Measurements from ENCODE around the gene HIF1A.
"Not testable (repeated sequence)": the region's sequence is repeated elsewhere in the genome, so short reads cannot be mapped to it uniquely, and the experiment has no call there.

HIF1A gene

GRCh38 chr14:61707774-61708173 is 12.5 kb downstream of the HIF1A start:
- H2AK5ac ChIP-seq (ENCODE audit: low read length); H3K79me2 ChIP-seq (ENCODE audit: control insufficient read depth, insufficient read depth, low read length, poor library complexity); H4K8ac ChIP-seq (ENCODE audit: low read depth, low read length); H2AFZ ChIP-seq (ENCODE audit: insufficient read depth, low read length, poor library complexity); H3K18ac ChIP-seq (ENCODE audit: low read length); H4K91ac ChIP-seq (ENCODE audit: low read depth, low read length); H3K27me3 ChIP-seq (ENCODE audit: insufficient read depth, low read length); H3K4me3 ChIP-seq (ENCODE audit: low read depth, low read length); H3K36me3 ChIP-seq (ENCODE audit: control insufficient read depth in 1 of 2, insufficient read depth in 2 of 2, low read length in 2 of 2); H3K14ac ChIP-seq (ENCODE audit: low read length); H2BK5ac ChIP-seq (ENCODE audit: low read depth, low read length, poor library complexity); H3K9ac ChIP-seq (ENCODE audit: low read length); H2BK120ac ChIP-seq (ENCODE audit: insufficient read depth, low read length, poor library complexity); H3K27ac ChIP-seq (ENCODE audit: low read depth, low read length); H3K79me1 ChIP-seq (ENCODE audit: low read length); H3K9me3 ChIP-seq (ENCODE audit: insufficient read depth, low read depth, low read length); H2BK12ac ChIP-seq (ENCODE audit: low read length); H3K4ac ChIP-seq (ENCODE audit: low read depth, low read length); DNase-seq; H4K12ac ChIP-seq (ENCODE audit: low read depth, low read length); H3K4me2 ChIP-seq (ENCODE audit: low read length); H3K4me1 ChIP-seq (ENCODE audit: control insufficient read depth in 1 of 2, insufficient read depth in 2 of 2, low read length in 2 of 2); H3K23ac ChIP-seq (ENCODE audit: low read length): not testable (repeated sequence)
- WGBS (ENCODE audit: extremely low coverage, insufficient coverage, insufficient read length) = no CpG with 5 or more reads among the region's 4 CpGs

GRCh38 chr14:61708693-61709092 is 13.4 kb downstream of the HIF1A start:
- not testable (repeated sequence) for H3K36me3 ChIP-seq (ENCODE audit: control insufficient read depth in 1 of 2, insufficient read depth in 2 of 2, low read length in 2 of 2); H3K18ac ChIP-seq (ENCODE audit: low read length); H3K23ac ChIP-seq (ENCODE audit: low read length); H3K4me1 ChIP-seq (ENCODE audit: control insufficient read depth in 1 of 2, insufficient read depth in 2 of 2, low read length in 2 of 2); H3K9me3 ChIP-seq (ENCODE audit: insufficient read depth, low read depth, low read length); H3K9ac ChIP-seq (ENCODE audit: low read length); H4K12ac ChIP-seq (ENCODE audit: low read depth, low read length); H4K8ac ChIP-seq (ENCODE audit: low read depth, low read length); H3K27ac ChIP-seq (ENCODE audit: low read depth, low read length); DNase-seq; H3K27me3 ChIP-seq (ENCODE audit: insufficient read depth, low read length); H2BK5ac ChIP-seq (ENCODE audit: low read depth, low read length, poor library complexity); H3K14ac ChIP-seq (ENCODE audit: low read length); H3K79me1 ChIP-seq (ENCODE audit: low read length); H2AK5ac ChIP-seq (ENCODE audit: low read length); H3K79me2 ChIP-seq (ENCODE audit: control insufficient read depth, insufficient read depth, low read length, poor library complexity); H2AFZ ChIP-seq (ENCODE audit: insufficient read depth, low read length, poor library complexity); H4K91ac ChIP-seq (ENCODE audit: low read depth, low read length); H2BK120ac ChIP-seq (ENCODE audit: insufficient read depth, low read length, poor library complexity); H3K4me3 ChIP-seq (ENCODE audit: low read depth, low read length); H3K4me2 ChIP-seq (ENCODE audit: low read length); H2BK12ac ChIP-seq (ENCODE audit: low read length)
- WGBS (ENCODE audit: extremely low coverage, insufficient coverage, insufficient read length) = no CpG with 5 or more reads among the region's 4 CpGs
- peak overlapping the region; percentile 96 for H3K4ac ChIP-seq (ENCODE audit: low read depth, low read length)

- no peak overlapping the region for H3K27ac ChIP-seq (ENCODE audit: low read depth, low read length)
- H2AFZ ChIP-seq (ENCODE audit: insufficient read depth, low read length, poor library complexity) = no peak overlapping the region
- peaks cover 13% of the 10 kb centered on the region for H3K79me2 ChIP-seq (ENCODE audit: control insufficient read depth, insufficient read depth, low read length, poor library complexity)
- peaks cover 3 to 8% of the 10 kb centered on the region in 2 experiments for H3K4me1 ChIP-seq (ENCODE audit: control insufficient read depth in 1 of 2, insufficient read depth in 2 of 2, low read length in 2 of 2)
- H2AK5ac ChIP-seq (ENCODE audit: low read length) = no peak overlapping the region
- no peak overlapping the region for H3K14ac ChIP-seq (ENCODE audit: low read length)
- H3K18ac ChIP-seq (ENCODE audit: low read length) = no peak overlapping the region
- no peak overlapping the region for H3K4me2 ChIP-seq (ENCODE audit: low read length)
- H4K12ac ChIP-seq (ENCODE audit: low read depth, low read length) = no peak overlapping the region
- no peaks in the 10 kb centered on the region for H3K36me3 ChIP-seq (ENCODE audit: control insufficient read depth in 1 of 2, insufficient read depth in 2 of 2, low read length in 2 of 2)
- H2BK120ac ChIP-seq (ENCODE audit: insufficient read depth, low read length, poor library complexity) = no peak overlapping the region
- DNase-seq = no peak
- no CpG with 5 or more reads among the region's 12 CpGs for WGBS (ENCODE audit: extremely low coverage, insufficient coverage, insufficient read length)
- H3K23ac ChIP-seq (ENCODE audit: low read length) = no peak overlapping the region
- no peak overlapping the region for H3K9ac ChIP-seq (ENCODE audit: low read length)
- H3K4ac ChIP-seq (ENCODE audit: low read depth, low read length) = peak overlapping the region; percentile 83
- no peak overlapping the region for H4K8ac ChIP-seq (ENCODE audit: low read depth, low read length)
- H3K79me1 ChIP-seq (ENCODE audit: low read length) = no peaks in the 10 kb centered on the region
- no peak overlapping the region for H4K91ac ChIP-seq (ENCODE audit: low read depth, low read length)
- H2BK5ac ChIP-seq (ENCODE audit: low read depth, low read length, poor library complexity) = no peak overlapping the region
- no peak overlapping the region for H2BK12ac ChIP-seq (ENCODE audit: low read length)
- H3K4me3 ChIP-seq (ENCODE audit: low read depth, low read length) = no peak overlapping the region
- H3K9me3 ChIP-seq (ENCODE audit: insufficient read depth, low read depth, low read length) = no peaks in the 10 kb centered on the region
- no peaks in the 10 kb centered on the region for H3K27me3 ChIP-seq (ENCODE audit: insufficient read depth, low read length)
Observed at GRCh38 chr14:61710853-61711817, 15.8 kb downstream of the HIF1A start.

GRCh38 chr14:61712137-61712536 is 16.8 kb downstream of the HIF1A start:
- no peaks in the 10 kb centered on the region for H3K27me3 ChIP-seq (ENCODE audit: insufficient read depth, low read length)
- no peak overlapping the region for H3K14ac ChIP-seq (ENCODE audit: low read length)
- H3K18ac ChIP-seq (ENCODE audit: low read length) = no peak overlapping the region
- H3K4me2 ChIP-seq (ENCODE audit: low read length) = peak overlapping the region; percentile 12
- no peak overlapping the region for H3K9ac ChIP-seq (ENCODE audit: low read length)
- peak overlapping the region; percentile 87 for H3K23ac ChIP-seq (ENCODE audit: low read length)
- H3K9me3 ChIP-seq (ENCODE audit: insufficient read depth, low read depth, low read length) = no peaks in the 10 kb centered on the region
- H3K4me3 ChIP-seq (ENCODE audit: low read depth, low read length) = no peak overlapping the region
- no peak overlapping the region for H3K27ac ChIP-seq (ENCODE audit: low read depth, low read length)
- H2BK120ac ChIP-seq (ENCODE audit: insufficient read depth, low read length, poor library complexity) = no peak overlapping the region
- H4K91ac ChIP-seq (ENCODE audit: low read depth, low read length) = no peak overlapping the region
- H3K79me1 ChIP-seq (ENCODE audit: low read length) = no peaks in the 10 kb centered on the region
- H2AFZ ChIP-seq (ENCODE audit: insufficient read depth, low read length, poor library complexity) = no peak overlapping the region
- peaks cover 3 to 8% of the 10 kb centered on the region in 2 experiments for H3K4me1 ChIP-seq (ENCODE audit: control insufficient read depth in 1 of 2, insufficient read depth in 2 of 2, low read length in 2 of 2)
- DNase-seq = no peak
- H3K36me3 ChIP-seq (ENCODE audit: control insufficient read depth in 1 of 2, insufficient read depth in 2 of 2, low read length in 2 of 2) = no peaks in the 10 kb centered on the region
- H3K4ac ChIP-seq (ENCODE audit: low read depth, low read length) = peak overlapping the region; percentile 99
- peaks cover 12% of the 10 kb centered on the region for H3K79me2 ChIP-seq (ENCODE audit: control insufficient read depth, insufficient read depth, low read length, poor library complexity)
- no peak overlapping the region for H2BK12ac ChIP-seq (ENCODE audit: low read length)
- no peak overlapping the region for H2BK5ac ChIP-seq (ENCODE audit: low read depth, low read length, poor library complexity)
- no CpG with 5 or more reads among the region's 1 CpG for WGBS (ENCODE audit: extremely low coverage, insufficient coverage, insufficient read length)
- no peak overlapping the region for H2AK5ac ChIP-seq (ENCODE audit: low read length)
- no peak overlapping the region for H4K12ac ChIP-seq (ENCODE audit: low read depth, low read length)
- no peak overlapping the region for H4K8ac ChIP-seq (ENCODE audit: low read depth, low read length)

All from trophoblast cell (in vitro differentiated cells and primary cell).